Measurements from ENCODE around the gene CXADR. TPM values are rescaled to one million over a fixed set of nuclear protein-coding genes. Genes with fewer than 3 reads are reported as not detected.

CXADR gene
- total RNA-seq = 1.2 and 2.2 TPM in 2 replicates

GRCh38 chr21:17512253-17513213, at the start of gene CXADR:
TSS of gene CXADR (plus strand) at chr21:17513043. CDS start at chr21:17513130, 87 bp downstream.

GRCh38 chr21:17612565-17613241, 99.9 kb downstream of the CXADR start, which contains the start of gene BTG3:
TSS of gene BTG3 (minus strand) at chr21:17612901. CDS start at chr21:17609144, 3,757 bp downstream.

Other genes with a start within 250 kb of the CXADR start
- gene BTG3, start 99.9 kb downstream of the CXADR start, total RNA-seq = 21.8 and 31.9 TPM in 2 replicates